GM21381 (cell line): ENCODE results near the gene MYRFL.
A peak's percentile ranks its signal among the peaks of the same experiment; 100 is the strongest.
"Not testable (repeated sequence)": the region's sequence is repeated elsewhere in the genome, so short reads cannot be mapped to it uniquely, and the experiment has no call there.

ENCODE experiments used
- ATAC-seq: cut with Tn5 transposase; IDR thresholded peaks from one replicate; pipeline ENCODE4 v1.9.1; 2021; ENCODE audit warnings: mild to moderate bottlenecking, moderate library complexity; ENCODE audit not compliant: unreplicated experiment

Gene MYRFL

GRCh38 chr12:69824966-69825560, at the start of gene MYRFL:
MYRFL (plus strand) TSS chr12:69825227; CDS start chr12:69825518, 291 bp downstream.
- no peak for ATAC-seq

GRCh38 chr12:69779928-69780327, 45.1 kb upstream of the MYRFL start:
- ATAC-seq = no peak

- no peak for ATAC-seq
Measured at GRCh38 chr12:69783365-69783764, 41.7 kb upstream of the MYRFL start.

- no peak for ATAC-seq
Measured at GRCh38 chr12:69789351-69789750, 35.7 kb upstream of the MYRFL start.

GRCh38 chr12:69792533-69792932, 32.5 kb upstream of the MYRFL start:
- no peak for ATAC-seq

- not testable (repeated sequence) for ATAC-seq
Measured at GRCh38 chr12:69807101-69807897, 17.7 kb upstream of the MYRFL start.

- ATAC-seq = no peak
Measured at GRCh38 chr12:69810870-69811498, 14.0 kb upstream of the MYRFL start.

GRCh38 chr12:69816082-69816481, 8.9 kb upstream of the MYRFL start:
- ATAC-seq = peak; percentile 58

GRCh38 chr12:69821032-69821455, 4.0 kb upstream of the MYRFL start:
- ATAC-seq = no peak

- no peak for ATAC-seq
Measured at GRCh38 chr12:69821456-69822159, 3.4 kb upstream of the MYRFL start.

- no peak for ATAC-seq
Measured at GRCh38 chr12:69822201-69822860, 2.7 kb upstream of the MYRFL start.

- ATAC-seq = no peak
Measured at GRCh38 chr12:69824028-69824427, 999 bp upstream of the MYRFL start.

- no peak for ATAC-seq
Measured at GRCh38 chr12:69828897-69829296, 3.9 kb downstream of the MYRFL start.

GRCh38 chr12:69833696-69834095, 8.7 kb downstream of the MYRFL start:
- no peak for ATAC-seq

GRCh38 chr12:69834147-69834546, 9.1 kb downstream of the MYRFL start:
- ATAC-seq = no peak

GRCh38 chr12:69834576-69834975, 9.5 kb downstream of the MYRFL start:
- no peak for ATAC-seq

GRCh38 chr12:69835081-69835480, 10.1 kb downstream of the MYRFL start:
- no peak for ATAC-seq

- ATAC-seq = no peak
Measured at GRCh38 chr12:69836015-69836414, 11.0 kb downstream of the MYRFL start.

GRCh38 chr12:69837191-69837590, 12.2 kb downstream of the MYRFL start:
- ATAC-seq = no peak

GRCh38 chr12:69837657-69838415, 12.8 kb downstream of the MYRFL start:
- ATAC-seq = no peak
